GM12878 (cell line): Measurements from ENCODE around the gene LPAR3. TPM values are rescaled to one million over a fixed set of nuclear protein-coding genes. Genes with fewer than 3 reads are reported as not detected.
"Not testable (repeated sequence)": the region's sequence is repeated elsewhere in the genome, so short reads cannot be mapped to it uniquely, and the experiment has no call there.

Experiments
- ATAC-seq: fragments of 200-7000 bp; cut with Tn5 transposase; 3 replicates; pipeline ENCODE4 v1.9.1; 2020; ENCODE audit warnings: mild to moderate bottlenecking, moderate library complexity
- BruUV-seq: library from RNA; stranded (reverse); fragments of 400-500 nt; replicated peaks from 2 replicates; lab custom pipeline; 2021; lab: Mats Ljungman, UMichigan
- CTCF ChIA-PET: fragments of 300-600 bp; sonication (Branson Sonifier 250); formaldehyde crosslinking; extraction: SDS; loops from one replicate; lab custom pipeline; 2021; ENCODE audit warnings: inconsistent platforms; lab: Yijun Ruan, JAX
- POLR2A ChIA-PET: fragments of 350-600 bp; formaldehyde crosslinking; extraction: SDS; loops from one replicate; lab custom pipeline; 2021; ENCODE audit warnings: inconsistent platforms; lab: Charles Lee
- RAD21 ChIA-PET: fragments of 300-600 bp; sonication (Branson Sonifier 250); formaldehyde crosslinking; loops from one replicate; lab custom pipeline; 2023; ENCODE audit warnings: antibody characterized with exemption; ENCODE audit not compliant: unreplicated experiment; lab: Charles Lee
- SMC1A ChIA-PET: fragments of 300-600 bp; sonication (Branson Sonifier 250); formaldehyde crosslinking; loops from one replicate; lab custom pipeline; 2023; ENCODE audit not compliant: unreplicated experiment, uncharacterized antibody; lab: Charles Lee
- DNase-seq: peaks from one replicate; pipeline ENCODE4 v3.0.0-alpha.2; 2011; ENCODE audit warnings: low read depth, low spot score
- FAIRE-seq: peaks from 3 replicates; lab custom pipeline; 2011; peaks lifted over from hg19 to GRCh38; lab: Jason Lieb, UNC
- H2AFZ ChIP-seq: 2 replicates; pipeline ENCODE4 v1.6.0; 2011; ENCODE audit warnings: low read depth, low read length, control low read depth; ENCODE audit not compliant: control insufficient read depth
- H3K27ac ChIP-seq: 2 replicates; pipeline ENCODE4 v1.5.1; 2011; ENCODE audit warnings: control low read depth; ENCODE audit not compliant: control insufficient read depth, insufficient read depth
- H3K27me3 ChIP-seq, 2 experiments: replicated peaks in 1 of 2; 2 replicates each; pipeline versions ENCODE4 v1.6.0 to v1.6.1; 2011; ENCODE audit warnings: low read length in 1 of 2; ENCODE audit not compliant: control insufficient read depth in 2 of 2, insufficient read depth in 2 of 2
- H3K36me3 ChIP-seq, 2 experiments: 2 replicates each; pipeline ENCODE4 v1.5.1; 2011; ENCODE audit warnings: low read length in 1 of 2; ENCODE audit not compliant: control insufficient read depth in 2 of 2, insufficient read depth in 2 of 2
- H3K4me1 ChIP-seq: 2 replicates; pipeline ENCODE4 v1.6.1; 2011; ENCODE audit warnings: mild to moderate bottlenecking, low read length, moderate library complexity, mixed read lengths; ENCODE audit not compliant: control insufficient read depth, insufficient read depth
- H3K4me2 ChIP-seq: 2 replicates; pipeline ENCODE4 v1.6.0; 2011; ENCODE audit warnings: control low read depth; ENCODE audit not compliant: control insufficient read depth, insufficient read depth
- H3K4me3 ChIP-seq: fragments of 200-600 bp; sonication (generic); 2 replicates; pipeline ENCODE4 v1.5.1; 2016
- H3K79me2 ChIP-seq: 2 replicates; pipeline ENCODE4 v1.6.0; 2011; ENCODE audit warnings: low read length; ENCODE audit not compliant: control insufficient read depth, insufficient read depth
- H3K9ac ChIP-seq: 2 replicates; pipeline ENCODE4 v1.8.0; 2011; ENCODE audit warnings: low read length, control low read depth, mixed read lengths; ENCODE audit not compliant: control insufficient read depth, insufficient read depth
- H3K9me3 ChIP-seq: replicated peaks from 3 replicates; pipeline ENCODE4 v1.5.1; 2011; ENCODE audit warnings: mild to moderate bottlenecking, low read length; ENCODE audit not compliant: control insufficient read depth, insufficient read depth
- H4K20me1 ChIP-seq: 2 replicates; pipeline ENCODE4 v1.6.0; 2011; ENCODE audit not compliant: control insufficient read depth, insufficient read depth
- CBX5 ChIP-seq: sonication (generic); IDR thresholded peaks from 2 replicates; pipeline ENCODE4 v1.6.1; 2016; ENCODE audit warnings: low read depth, moderate library complexity, mild to moderate bottlenecking, inconsistent platforms
- EED ChIP-seq: sonication (generic); IDR thresholded peaks from 2 replicates; pipeline ENCODE4 v1.6.1; 2016; ENCODE audit warnings: antibody characterized with exemption, low read depth
- FOXM1 ChIP-seq: IDR thresholded peaks from 2 replicates; pipeline ENCODE4 v1.6.1; 2012; ENCODE audit warnings: low read depth, mild to moderate bottlenecking, inconsistent platforms, low read length, moderate library complexity
- IRF4 ChIP-seq: IDR thresholded peaks from 2 replicates; pipeline ENCODE4 v1.6.1; 2011; ENCODE audit warnings: low read depth, low read length
- NFYA ChIP-seq: IDR thresholded peaks from 2 replicates; pipeline ENCODE4 v1.6.1; 2011; ENCODE audit warnings: low read depth, mild to moderate bottlenecking, low read length, improper control_type of control experiment, borderline replicate concordance
- NFYB ChIP-seq: IDR thresholded peaks from 2 replicates; pipeline ENCODE4 v1.6.1; 2011; ENCODE audit warnings: low read depth, mild to moderate bottlenecking, low read length, improper control_type of control experiment, moderate library complexity; ENCODE audit not compliant: insufficient read depth
- NRF1 ChIP-seq: conservative IDR thresholded peaks from 2 replicates; pipeline ENCODE4 v1.6.1; 2011; ENCODE audit warnings: mild to moderate bottlenecking, low read depth, low read length, improper control_type of control experiment
- SMARCA5 ChIP-seq: fragments of 450-650 bp; IDR thresholded peaks from 2 replicates; pipeline ENCODE4 v1.6.1; 2017; ENCODE audit warnings: mild to moderate bottlenecking
- SMC3 ChIP-seq: IDR thresholded peaks from 2 replicates; pipeline ENCODE4 v1.6.1; 2011; ENCODE audit warnings: low read length, improper control_type of control experiment, borderline replicate concordance
- SPI1 ChIP-seq: IDR thresholded peaks from 2 replicates; pipeline ENCODE4 v1.6.1; 2011; ENCODE audit warnings: low read depth, mild to moderate bottlenecking, low read length, moderate library complexity, borderline replicate concordance; ENCODE audit not compliant: insufficient read depth
- TCF12 ChIP-seq: IDR thresholded peaks from 2 replicates; pipeline ENCODE4 v1.6.1; 2011; ENCODE audit warnings: low read depth, mild to moderate bottlenecking, low read length
- TCF7 ChIP-seq: IDR thresholded peaks from 2 replicates; pipeline ENCODE4 v1.6.1; 2014; ENCODE audit warnings: antibody characterized with exemption, borderline replicate concordance
- ZNF217 ChIP-seq: fragments of 450-650 bp; IDR thresholded peaks from 2 replicates; pipeline ENCODE4 v1.6.1; 2017; ENCODE audit warnings: antibody characterized with exemption, mild to moderate bottlenecking
- ZNF274 ChIP-seq: IDR thresholded peaks from one replicate; pipeline ENCODE4 v1.8.0; 2011; ENCODE audit not compliant: insufficient read length, insufficient read depth
- ZNF384 ChIP-seq: IDR thresholded peaks from 2 replicates; pipeline ENCODE4 v1.6.1; 2012; ENCODE audit warnings: low read depth, mild to moderate bottlenecking, low read length, improper control_type of control experiment, borderline replicate concordance
- ZNF622 ChIP-seq: fragments of 450-650 bp; IDR thresholded peaks from 2 replicates; pipeline ENCODE4 v1.6.1; 2017; ENCODE audit warnings: mild to moderate bottlenecking, inconsistent platforms
- WGBS: methylation state at CpG from one replicate; pipeline ENCODE4 v1.1.6; 2016; ENCODE audit warnings: low lambda C conversion rate; ENCODE audit not compliant: insufficient replicate concordance, insufficient coverage; ENCODE audit errors: missing lambda C conversion rate; 5-methylcytosine and 5-hydroxymethylcytosine counted together
- in situ Hi-C: fragments of 300-500 bp; cut with MboI; formaldehyde crosslinking; loops from 9 replicates; pipeline ENCODE4 v1.14.3; 2018; ENCODE audit warnings: mixed read lengths
- intact Hi-C: fragments of 100-400 bp; cut with micrococcal nuclease; formaldehyde crosslinking; loops from one replicate; pipeline ENCODE4 v1.14.2; 2022; ENCODE audit not compliant: unreplicated experiment
- polyA plus RNA-seq, 11 experiments: library from polyadenylated mRNA; depleted of rRNA in 4 of 11; unstranded in 6 of 11; stranded (reverse) in 5 of 11; fragments of >200 nt; fragmentation: Nextera tagmentation in 4 of 11; fragmentation: Illumina TruSeq in 1 of 11; extraction: Ambion mirVana in 4 of 11; extraction: Trizol in 1 of 11; gene quantifications; 1 replicate in 1 of 11; 2 replicates in 10 of 11; pipeline versions ENCODE4 v1.2.1 to v1.2.3, GENCODE V29; 2011 to 2016; ENCODE audit warnings: inconsistent platforms in 2 of 11, missing spikeins in 2 of 11, low read depth in 1 of 11
- total RNA-seq, 4 experiments: library from RNA; depleted of rRNA in 3 of 4; stranded (reverse); fragments of >200 nt in 3 of 4; fragmentation: Illumina TruSeq in 1 of 4; extraction: Trizol in 1 of 4; gene quantifications; 2 replicates each; pipeline versions ENCODE4 v1.2.1 to v1.2.3, GENCODE V29; 2013 to 2021
- TF ChIP-seq, protein P1 (sequence below): fragments of 450-650 bp; IDR thresholded peaks from 2 replicates; pipeline ENCODE4 v1.6.1; 2018; ENCODE audit warnings: borderline replicate concordance, mild to moderate bottlenecking; ENCODE audit not compliant: partially characterized antibody

Gene LPAR3
- total and polyA plus RNA-seq, 10 of the 15 experiments (the other 5 are each of a cell fraction or from before 2014, with no cell fraction given), result 0.03 to 0.31 (median 0.09) TPM; not detected in 3

DNA sequence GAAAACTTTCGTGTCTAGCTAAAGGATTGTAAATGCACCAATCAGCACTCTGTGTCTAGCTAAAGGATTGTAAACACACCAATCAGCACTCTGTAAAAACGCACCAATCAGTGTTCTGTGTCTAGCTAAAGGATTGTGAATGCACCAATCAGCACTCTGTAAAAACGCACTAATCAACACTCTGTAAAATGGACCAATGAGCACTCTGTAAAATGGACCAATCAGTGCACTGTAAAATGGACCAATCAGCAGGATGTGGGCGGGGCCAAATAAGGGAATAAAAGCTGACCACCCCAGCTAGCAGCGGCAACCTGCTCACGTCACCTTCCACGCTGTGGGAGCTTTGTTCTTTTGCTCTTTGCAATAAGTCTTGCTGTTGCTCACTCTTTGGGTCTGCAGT is 9.7 kb upstream of the LPAR3 start:
- intact Hi-C loops, H4K20me1 ChIP-seq, RAD21 ChIA-PET, in situ Hi-C loops, H3K27ac ChIP-seq, H3K4me1 ChIP-seq, ATAC-seq, BruUV-seq, POLR2A ChIA-PET, H3K4me3 ChIP-seq, FAIRE-seq, DNase-seq, H2AFZ ChIP-seq, H3K4me2 ChIP-seq, H3K36me3 ChIP-seq, H3K9me3 ChIP-seq, H3K79me2 ChIP-seq, H3K9ac ChIP-seq, H3K27me3 ChIP-seq: not testable (repeated sequence)
- ChIA-PET SMC1A (interaction anchor here (0.6 kb wide), 1 partner anchor 138 kb away, joined by 3 read pairs; no protein-coding TSS in a partner anchor), CTCF (interaction anchor here (1.3 to 1.7 kb wide), 2 partner anchors 33 to 121 kb away, joined by 4 to 11 read pairs; no protein-coding TSS in a partner anchor)
- peak; percentile 76 for TF ChIP-seq NFYB
- 52% methylated on average over 7 of the region's 7 CpGs for WGBS

DNA sequence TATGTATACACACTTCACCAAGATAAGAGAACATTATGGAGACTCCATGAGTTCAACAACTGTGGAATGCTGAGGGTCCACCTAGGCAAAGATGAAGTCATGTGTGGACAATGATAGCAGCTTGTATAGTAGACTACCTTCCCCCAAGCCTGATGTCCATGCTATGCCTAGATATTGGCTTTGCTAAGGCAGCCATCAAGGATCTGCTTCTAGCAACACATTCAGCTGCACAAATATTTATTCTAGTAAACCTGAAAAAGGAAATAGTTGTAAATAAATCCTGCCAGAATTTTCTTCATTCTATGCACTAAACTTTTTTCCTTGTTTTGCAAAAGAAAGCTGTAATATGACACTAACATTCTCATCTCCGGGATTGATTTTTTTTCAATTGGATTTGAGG is 7.0 kb upstream of the LPAR3 start:
- Histone ChIP-seq H3K9ac (no peak overlapping the region), H3K4me2 (no peak overlapping the region), H2AFZ (no peak overlapping the region), H3K4me1 (no peaks in the 10 kb centered on the region), H3K27ac (no peak overlapping the region), H3K27me3 (peaks cover 0 to 4% of the 10 kb centered on the region in 2 experiments; a peak in 2 of 4 replicates), H3K4me3 (no peak overlapping the region), H3K79me2 (no peaks in the 10 kb centered on the region), H3K36me3 (no peaks in the 10 kb centered on the region), H4K20me1 (no peaks in the 10 kb centered on the region), H3K9me3 (no peaks in the 10 kb centered on the region; the same call in 2 of the 3 replicates)
- ChIA-PET CTCF (interaction anchor here (0.6 kb wide), 1 partner anchor 100 kb away, joined by 3 read pairs; no protein-coding TSS in a partner anchor), POLR2A (no interaction called here), RAD21 (no interaction called here), SMC1A (no interaction called here)
- DNase-seq (no peak), FAIRE-seq (no peak), ATAC-seq (no peak)
- intact Hi-C loops, result no loop called here
- 40% methylated on average over 1 of the region's 1 CpG for whole genome bisulfite sequencing
- no TSS peak for BruUV-seq
- in situ Hi-C loops, result no loop called here
- no peak for TF ChIP-seq SPI1
- TF ChIP-seq FOXM1, result no peak
- no peak for TF ChIP-seq ZNF384
- TF ChIP-seq ZNF217, result no peak
- TF ChIP-seq NFYA, result no peak
- TF ChIP-seq SMC3, result no peak
- TF ChIP-seq TCF7, result no peak
- no peak for TF ChIP-seq SMARCA5
- no peak for TF ChIP-seq TCF12
- TF ChIP-seq, protein P1, sequence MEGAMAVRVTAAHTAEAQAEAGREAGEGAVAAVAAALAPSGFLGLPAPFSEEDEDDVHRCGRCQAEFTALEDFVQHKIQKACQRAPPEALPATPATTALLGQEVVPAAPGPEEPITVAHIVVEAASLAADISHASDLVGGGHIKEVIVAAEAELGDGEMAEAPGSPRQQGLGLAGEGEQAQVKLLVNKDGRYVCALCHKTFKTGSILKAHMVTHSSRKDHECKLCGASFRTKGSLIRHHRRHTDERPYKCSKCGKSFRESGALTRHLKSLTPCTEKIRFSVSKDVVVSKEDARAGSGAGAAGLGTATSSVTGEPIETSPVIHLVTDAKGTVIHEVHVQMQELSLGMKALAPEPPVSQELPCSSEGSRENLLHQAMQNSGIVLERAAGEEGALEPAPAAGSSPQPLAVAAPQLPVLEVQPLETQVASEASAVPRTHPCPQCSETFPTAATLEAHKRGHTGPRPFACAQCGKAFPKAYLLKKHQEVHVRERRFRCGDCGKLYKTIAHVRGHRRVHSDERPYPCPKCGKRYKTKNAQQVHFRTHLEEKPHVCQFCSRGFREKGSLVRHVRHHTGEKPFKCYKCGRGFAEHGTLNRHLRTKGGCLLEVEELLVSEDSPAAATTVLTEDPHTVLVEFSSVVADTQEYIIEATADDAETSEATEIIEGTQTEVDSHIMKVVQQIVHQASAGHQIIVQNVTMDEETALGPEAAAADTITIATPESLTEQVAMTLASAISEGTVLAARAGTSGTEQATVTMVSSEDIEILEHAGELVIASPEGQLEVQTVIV, result no peak
- no peak for TF ChIP-seq CBX5
- no peak for TF ChIP-seq ZNF622
- no peak for TF ChIP-seq IRF4
- no peak for TF ChIP-seq ZNF274
- TF ChIP-seq NRF1, result no peak
- TF ChIP-seq EED, result no peak
